ENCODE measurements around the gene CDAN1. TPM values are rescaled to one million over a fixed set of nuclear protein-coding genes. Genes with fewer than 3 reads are reported as not detected.
"Not testable (repeated sequence)": the region's sequence is repeated elsewhere in the genome, so short reads cannot be mapped to it uniquely, and the experiment has no call there.

CDAN1 gene
- total RNA-seq, 4 donors from 2014 or later, result 10.0 to 37.0 (median 13.6) TPM

DNA sequence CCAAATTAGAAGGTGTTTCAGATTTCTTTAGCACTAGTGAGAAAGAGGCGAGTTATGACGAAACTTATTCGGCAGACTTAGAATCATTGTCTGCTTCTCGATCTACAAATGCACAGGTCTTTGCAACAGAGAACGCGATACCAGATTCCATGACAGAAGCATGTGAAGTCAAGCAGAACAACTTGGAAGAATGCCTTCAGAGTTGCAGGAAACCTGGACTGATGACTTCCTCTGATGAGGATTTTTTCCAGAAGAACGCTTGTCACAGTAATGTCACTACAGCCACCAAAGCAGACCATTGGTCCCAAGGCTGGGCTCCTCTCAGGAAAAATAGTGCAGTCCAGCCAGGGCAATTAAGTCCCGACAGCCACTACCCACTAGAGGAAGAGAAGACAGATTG lies 50.6 kb downstream of the CDAN1 start:
- in situ Hi-C loops (cut with MboI; ENCODE audit: low pct_ligation_motif_present in 1 of 4, low pct_unique_long_range_greater_than_20kb in 1 of 4, low sequenced_read_pairs in 3 of 4), result no loop called here
- H3K27ac ChIP-seq, result no peak overlapping the region
- no peaks in the 10 kb centered on the region for H3K4me1 ChIP-seq
- H3K9me3 ChIP-seq, result no peaks in the 10 kb centered on the region
- 96% methylated on average over 8 of the region's 8 CpGs; no CpG with 5 or more reads in 1 of the 2 donors for WGBS, 2 donors (ENCODE audit: low coverage in 1 of 2)
- TF ChIP-seq POLR2AphosphoS5 (IDR thresholded peaks at IDR 0.05), result no peak
- TF ChIP-seq EP300 (IDR thresholded peaks at IDR 0.05; ENCODE audit: low read depth), result no peak
- TF ChIP-seq POLR2A (IDR thresholded peaks at IDR 0.05), result no peak
- TF ChIP-seq, protein P1, sequence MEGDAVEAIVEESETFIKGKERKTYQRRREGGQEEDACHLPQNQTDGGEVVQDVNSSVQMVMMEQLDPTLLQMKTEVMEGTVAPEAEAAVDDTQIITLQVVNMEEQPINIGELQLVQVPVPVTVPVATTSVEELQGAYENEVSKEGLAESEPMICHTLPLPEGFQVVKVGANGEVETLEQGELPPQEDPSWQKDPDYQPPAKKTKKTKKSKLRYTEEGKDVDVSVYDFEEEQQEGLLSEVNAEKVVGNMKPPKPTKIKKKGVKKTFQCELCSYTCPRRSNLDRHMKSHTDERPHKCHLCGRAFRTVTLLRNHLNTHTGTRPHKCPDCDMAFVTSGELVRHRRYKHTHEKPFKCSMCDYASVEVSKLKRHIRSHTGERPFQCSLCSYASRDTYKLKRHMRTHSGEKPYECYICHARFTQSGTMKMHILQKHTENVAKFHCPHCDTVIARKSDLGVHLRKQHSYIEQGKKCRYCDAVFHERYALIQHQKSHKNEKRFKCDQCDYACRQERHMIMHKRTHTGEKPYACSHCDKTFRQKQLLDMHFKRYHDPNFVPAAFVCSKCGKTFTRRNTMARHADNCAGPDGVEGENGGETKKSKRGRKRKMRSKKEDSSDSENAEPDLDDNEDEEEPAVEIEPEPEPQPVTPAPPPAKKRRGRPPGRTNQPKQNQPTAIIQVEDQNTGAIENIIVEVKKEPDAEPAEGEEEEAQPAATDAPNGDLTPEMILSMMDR (IDR thresholded peaks at IDR 0.05), result no peak
- intact Hi-C loops (cut with DNase I; ENCODE audit: low total_unique reads), result no loop called here
- DNase-seq, result no peak
- H3K36me3 ChIP-seq, result peaks cover 0 to 13% (median 3%) of the 10 kb centered on the region in 4 donors
- no peaks in the 10 kb centered on the region for H3K27me3 ChIP-seq
- H3K4me3 ChIP-seq, result no peak overlapping the region

DNA sequence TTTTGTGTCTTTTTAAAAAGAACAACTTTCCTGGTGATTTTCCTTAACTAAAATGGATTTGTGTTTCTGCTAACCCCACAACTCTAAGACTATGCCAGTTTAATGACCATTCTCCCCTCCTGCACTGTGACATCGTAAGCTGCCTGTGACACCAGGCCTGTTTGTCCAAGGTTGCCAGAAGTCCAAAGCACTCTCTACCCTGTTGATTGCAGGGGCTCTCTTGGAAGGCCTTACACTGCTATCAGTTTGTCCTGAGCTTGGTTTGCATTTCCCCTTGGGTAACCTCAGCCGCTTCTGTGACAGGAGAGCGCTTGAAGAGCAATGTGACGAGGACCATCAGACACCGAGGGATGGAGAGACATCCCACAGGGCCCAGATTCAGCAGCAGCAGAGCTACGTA lies 55.8 kb downstream of the CDAN1 start:
- in situ Hi-C loops (cut with MboI; ENCODE audit: low pct_ligation_motif_present in 1 of 4, low pct_unique_long_range_greater_than_20kb in 1 of 4, low sequenced_read_pairs in 3 of 4) (no loop called here), intact Hi-C loops (cut with DNase I; ENCODE audit: low total_unique reads) (loop anchor here (2.0 kb wide), 1 partner anchor 42 kb away; no protein-coding TSS in a partner anchor)
- no peak for TF ChIP-seq POLR2A (IDR thresholded peaks at IDR 0.05)
- TF ChIP-seq, protein P1 (IDR thresholded peaks at IDR 0.05), result no peak
- no peak for TF ChIP-seq EP300 (IDR thresholded peaks at IDR 0.05; ENCODE audit: low read depth)
- no peak for TF ChIP-seq POLR2AphosphoS5 (IDR thresholded peaks at IDR 0.05)
- WGBS, 2 donors (ENCODE audit: low coverage in 1 of 2), result 95 to 100% methylated on average over 1 to 6 of the region's 6 CpGs
- no peaks in the 10 kb centered on the region for H3K27me3 ChIP-seq
- H3K9me3 ChIP-seq, result no peaks in the 10 kb centered on the region
- H3K27ac ChIP-seq, result no peak overlapping the region
- no peak for DNase-seq
- H3K4me1 ChIP-seq, result no peaks in the 10 kb centered on the region
- peaks cover 0 to 6% (median 3%) of the 10 kb centered on the region in 4 donors for H3K36me3 ChIP-seq
- no peak overlapping the region for H3K4me3 ChIP-seq

DNA sequence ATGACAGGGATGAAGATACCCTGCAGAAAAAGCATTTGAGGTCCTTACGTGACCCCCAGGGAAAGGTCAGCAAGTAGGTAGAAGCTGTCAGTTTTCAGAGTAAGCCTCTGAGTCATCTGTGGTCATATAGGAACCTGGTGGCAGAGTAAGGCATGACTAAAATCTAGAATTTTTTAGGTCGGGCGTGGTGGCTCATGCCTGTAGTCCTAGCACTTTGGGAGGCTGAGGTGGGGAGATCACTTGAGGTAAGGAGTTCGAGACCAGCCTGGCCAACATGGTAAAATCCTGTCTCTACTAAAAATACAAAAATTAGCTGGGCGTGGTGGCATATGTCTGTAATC lies 56.8 kb downstream of the CDAN1 start:
- in situ Hi-C loops (cut with MboI; ENCODE audit: low pct_ligation_motif_present in 1 of 4, low pct_unique_long_range_greater_than_20kb in 1 of 4, low sequenced_read_pairs in 3 of 4), result not testable (repeated sequence)

DNA sequence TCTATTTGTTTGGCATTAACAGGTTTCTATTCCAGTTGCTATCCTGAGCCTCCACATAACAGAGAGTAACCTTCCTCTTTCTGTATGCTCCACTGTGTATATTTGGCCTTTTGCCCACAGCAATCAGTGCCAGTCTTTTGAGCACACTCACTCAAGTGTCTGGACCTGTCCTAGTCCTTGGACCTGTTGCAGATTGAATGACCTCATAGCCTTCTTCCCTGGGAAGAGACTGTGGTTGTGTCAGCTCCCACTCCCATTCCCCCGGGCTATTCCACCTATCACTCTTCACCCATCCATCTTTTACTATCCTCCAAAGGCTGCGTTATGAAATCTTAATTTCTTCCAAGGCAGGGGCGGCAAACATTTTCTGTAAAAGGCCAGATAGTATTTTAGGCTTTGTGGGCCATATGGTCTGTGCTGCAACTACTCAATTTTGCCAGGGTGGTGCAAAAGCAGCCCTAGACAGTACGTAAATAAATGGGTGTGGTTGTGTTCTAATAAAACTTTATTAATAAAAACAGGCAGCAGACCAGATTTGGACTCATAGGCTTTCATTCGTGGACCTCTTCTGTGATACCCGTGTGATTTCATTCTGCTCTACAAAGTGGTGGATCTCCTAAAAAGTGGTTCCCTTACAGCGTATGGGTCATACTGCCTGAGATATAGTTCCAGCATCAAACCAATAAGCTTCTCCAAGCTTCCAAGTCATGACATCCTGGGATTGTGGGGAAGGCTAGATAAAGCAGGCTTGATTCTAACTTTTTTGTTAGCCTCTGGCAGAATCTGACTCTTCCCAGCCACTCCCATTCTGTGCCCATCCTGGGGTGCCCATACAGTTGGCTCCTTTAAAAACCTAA lies 57.4 kb downstream of the CDAN1 start:
- TF ChIP-seq, protein P1 (IDR thresholded peaks at IDR 0.05), result no peak
- no peak for TF ChIP-seq POLR2AphosphoS5 (IDR thresholded peaks at IDR 0.05)
- no peak for TF ChIP-seq EP300 (IDR thresholded peaks at IDR 0.05; ENCODE audit: low read depth)
- no peak for TF ChIP-seq POLR2A (IDR thresholded peaks at IDR 0.05)
- H3K4me1 ChIP-seq, result no peaks in the 10 kb centered on the region
- intact Hi-C loops (cut with DNase I; ENCODE audit: low total_unique reads) (loop anchor here (2.0 kb wide), 1 partner anchor 43 kb away; no protein-coding TSS in a partner anchor), in situ Hi-C loops (cut with MboI; ENCODE audit: low pct_ligation_motif_present in 1 of 4, low pct_unique_long_range_greater_than_20kb in 1 of 4, low sequenced_read_pairs in 3 of 4) (no loop called here)
- peaks cover 0 to 18% (median 6%) of the 10 kb centered on the region in 4 donors for H3K36me3 ChIP-seq
- no peak for DNase-seq
- H3K27me3 ChIP-seq, result no peaks in the 10 kb centered on the region
- H3K9me3 ChIP-seq, result no peaks in the 10 kb centered on the region
- 91 to 93% methylated on average over 6 to 7 of the region's 7 CpGs for WGBS, 2 donors (ENCODE audit: low coverage in 1 of 2)
- no peak overlapping the region for H3K27ac ChIP-seq
- no peak overlapping the region for H3K4me3 ChIP-seq

More for the DNA sequence above, 56.8 kb downstream of the CDAN1 start:
- H3K36me3 ChIP-seq, result peaks cover 0 to 14% (median 6%) of the 10 kb centered on the region in 4 donors
- H3K27me3 ChIP-seq, DNase-seq, H3K9me3 ChIP-seq, H3K4me1 ChIP-seq, H3K4me3 ChIP-seq, H3K27ac ChIP-seq: not testable (repeated sequence)
- intact Hi-C loops (cut with DNase I; ENCODE audit: low total_unique reads), result loop anchor here (2.0 kb wide), 1 partner anchor 43 kb away; no protein-coding TSS in a partner anchor
- WGBS, 2 donors (ENCODE audit: low coverage in 1 of 2), result 90 to 100% methylated on average over 1 to 5 of the region's 5 CpGs

Data from transverse colon (tissue), 4 donors.